SU-DHL-6 (cell line): ENCODE results near the gene MAP2K1.

Experiments
- EZH2phosphoT487 ChIP-seq: fragments of 200-600 bp; sonication (generic), shearing (Covaris generic); conservative IDR thresholded peaks from 2 replicates; pipeline ENCODE4 v1.6.1; 2018; ENCODE audit warnings: mild to moderate bottlenecking, antibody characterized with exemption, low read length, moderate library complexity, mixed read lengths
- TF ChIP-seq, protein P1 (sequence below): fragments of 200-600 bp; sonication (generic); IDR thresholded peaks from one replicate; pipeline ENCODE4 v1.5.1; 2017; ENCODE audit warnings: antibody characterized with exemption, mild to moderate bottlenecking, low read length, moderate library complexity; ENCODE audit not compliant: insufficient read depth, poor library complexity, severe bottlenecking

DNA sequence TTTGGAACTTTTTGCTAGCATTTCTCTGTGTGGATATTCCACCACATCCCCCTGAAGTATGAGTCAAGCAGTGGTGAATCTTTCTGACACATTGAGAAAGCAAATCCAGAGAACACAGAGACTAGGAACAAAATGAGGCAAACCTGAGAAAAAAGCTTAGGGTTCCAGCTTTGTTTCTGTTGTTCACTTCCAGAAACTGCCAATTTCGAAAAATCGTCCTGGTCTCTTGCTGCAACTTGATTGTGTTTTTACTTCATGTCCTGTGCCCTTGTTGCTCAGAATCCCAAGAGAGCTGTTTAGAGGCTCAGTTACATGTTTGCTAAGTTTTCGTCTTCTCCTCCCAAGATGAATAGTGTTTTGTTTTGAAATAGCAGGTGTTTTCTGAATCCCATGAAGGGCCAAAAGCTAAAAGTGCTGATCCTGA, 13.7 kb downstream of the MAP2K1 start:
- TF ChIP-seq EZH2phosphoT487, result no peak
- TF ChIP-seq, protein P1, sequence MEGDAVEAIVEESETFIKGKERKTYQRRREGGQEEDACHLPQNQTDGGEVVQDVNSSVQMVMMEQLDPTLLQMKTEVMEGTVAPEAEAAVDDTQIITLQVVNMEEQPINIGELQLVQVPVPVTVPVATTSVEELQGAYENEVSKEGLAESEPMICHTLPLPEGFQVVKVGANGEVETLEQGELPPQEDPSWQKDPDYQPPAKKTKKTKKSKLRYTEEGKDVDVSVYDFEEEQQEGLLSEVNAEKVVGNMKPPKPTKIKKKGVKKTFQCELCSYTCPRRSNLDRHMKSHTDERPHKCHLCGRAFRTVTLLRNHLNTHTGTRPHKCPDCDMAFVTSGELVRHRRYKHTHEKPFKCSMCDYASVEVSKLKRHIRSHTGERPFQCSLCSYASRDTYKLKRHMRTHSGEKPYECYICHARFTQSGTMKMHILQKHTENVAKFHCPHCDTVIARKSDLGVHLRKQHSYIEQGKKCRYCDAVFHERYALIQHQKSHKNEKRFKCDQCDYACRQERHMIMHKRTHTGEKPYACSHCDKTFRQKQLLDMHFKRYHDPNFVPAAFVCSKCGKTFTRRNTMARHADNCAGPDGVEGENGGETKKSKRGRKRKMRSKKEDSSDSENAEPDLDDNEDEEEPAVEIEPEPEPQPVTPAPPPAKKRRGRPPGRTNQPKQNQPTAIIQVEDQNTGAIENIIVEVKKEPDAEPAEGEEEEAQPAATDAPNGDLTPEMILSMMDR, result no peak
